ENCODE results near the gene GGN. TPM values are rescaled to one million over a fixed set of nuclear protein-coding genes. Genes with fewer than 3 reads are reported as not detected.
A peak's percentile ranks its signal among the peaks of the same experiment; 100 is the strongest.

The GGN gene
- total RNA-seq, 1 experiment from 2014 or later = 0.47 TPM

- ChIA-PET RAD21 (ENCODE audit: low non-redundant PET in 1 of 2, low total read pairs in 2 of 2, uncharacterized antibody in 2 of 2, unreplicated experiment in 2 of 2) (no interaction called here), POLR2A (interaction anchor here (0.6 kb wide), 1 partner anchor 15 kb away, joined by 3 read pairs; no protein-coding TSS in a partner anchor), CTCF (no interaction called here)
- no peaks in the 10 kb centered on the region for H3K9me3 ChIP-seq (ENCODE audit: control insufficient read depth in 1 of 2, insufficient read depth in 1 of 2, low read depth in 1 of 2, low read length in 2 of 2)
- H3K36me3 ChIP-seq (ENCODE audit: control insufficient read depth in 1 of 2, insufficient read depth in 2 of 2, low read length in 2 of 2) = no peaks in the 10 kb centered on the region
- TF ChIP-seq EZH2phosphoT487 (IDR thresholded peaks at IDR 0.05; ENCODE audit: borderline replicate concordance) (no peak), TCF7L2 (IDR thresholded peaks at IDR 0.05; ENCODE audit: borderline replicate concordance, extremely low read depth, insufficient read depth, insufficient read length) (peak; percentile 92), CBX3 (IDR thresholded peaks at IDR 0.05; ENCODE audit: low read depth) (no peak), POLR2A (IDR thresholded peaks at IDR 0.05; ENCODE audit: borderline replicate concordance, extremely low read depth, insufficient read depth, insufficient read length) (peak; percentile 30), EZH2 (IDR thresholded peaks at IDR 0.05) (no peak), ZBTB33 (IDR thresholded peaks at IDR 0.05; ENCODE audit: extremely low read depth, insufficient replicate concordance, low read length) (no peak)
- TF ChIP-seq, protein P1, sequence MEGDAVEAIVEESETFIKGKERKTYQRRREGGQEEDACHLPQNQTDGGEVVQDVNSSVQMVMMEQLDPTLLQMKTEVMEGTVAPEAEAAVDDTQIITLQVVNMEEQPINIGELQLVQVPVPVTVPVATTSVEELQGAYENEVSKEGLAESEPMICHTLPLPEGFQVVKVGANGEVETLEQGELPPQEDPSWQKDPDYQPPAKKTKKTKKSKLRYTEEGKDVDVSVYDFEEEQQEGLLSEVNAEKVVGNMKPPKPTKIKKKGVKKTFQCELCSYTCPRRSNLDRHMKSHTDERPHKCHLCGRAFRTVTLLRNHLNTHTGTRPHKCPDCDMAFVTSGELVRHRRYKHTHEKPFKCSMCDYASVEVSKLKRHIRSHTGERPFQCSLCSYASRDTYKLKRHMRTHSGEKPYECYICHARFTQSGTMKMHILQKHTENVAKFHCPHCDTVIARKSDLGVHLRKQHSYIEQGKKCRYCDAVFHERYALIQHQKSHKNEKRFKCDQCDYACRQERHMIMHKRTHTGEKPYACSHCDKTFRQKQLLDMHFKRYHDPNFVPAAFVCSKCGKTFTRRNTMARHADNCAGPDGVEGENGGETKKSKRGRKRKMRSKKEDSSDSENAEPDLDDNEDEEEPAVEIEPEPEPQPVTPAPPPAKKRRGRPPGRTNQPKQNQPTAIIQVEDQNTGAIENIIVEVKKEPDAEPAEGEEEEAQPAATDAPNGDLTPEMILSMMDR (IDR thresholded peaks at IDR 0.05 in 2 of 3, conservative IDR thresholded peaks at IDR 0.05 in 1 of 3; ENCODE audit: borderline replicate concordance in 1 of 3, insufficient read depth in 1 of 3, low read depth in 2 of 3, low read length in 2 of 3) = 0 out of 6 replicates have a peak, but pooled peaks of 1 of the 3 experiments have one; percentile 2
- TF ChIP-seq, protein P2, sequence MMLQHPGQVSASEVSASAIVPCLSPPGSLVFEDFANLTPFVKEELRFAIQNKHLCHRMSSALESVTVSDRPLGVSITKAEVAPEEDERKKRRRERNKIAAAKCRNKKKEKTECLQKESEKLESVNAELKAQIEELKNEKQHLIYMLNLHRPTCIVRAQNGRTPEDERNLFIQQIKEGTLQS (IDR thresholded peaks at IDR 0.05) = no peak
- no peaks in the 10 kb centered on the region for H3K79me2 ChIP-seq (ENCODE audit: insufficient read depth, low read length)
- intact Hi-C loops (cut with micrococcal nuclease) = no loop called here
- H3K4me1 ChIP-seq (ENCODE audit: control insufficient read depth in 1 of 2, insufficient read depth in 2 of 2, low read length in 2 of 2) = peaks cover 14 to 16% of the 10 kb centered on the region in 2 experiments; a peak in 3 of 4 replicates
- ATAC-seq = peak; percentile 93
- H3K27ac ChIP-seq (ENCODE audit: low read depth, low read length) = peak overlapping the region; percentile 21
- BruUV-seq (replicated peaks) = no TSS peak
- H3K9me2 ChIP-seq (ENCODE audit: insufficient read depth) = no peaks in the 10 kb centered on the region
- H3K4me2 ChIP-seq (ENCODE audit: low read length) = peak overlapping the region; percentile 94
- DNase-seq (ENCODE audit: low read depth, low spot score) = peak; percentile 66
- H3K9ac ChIP-seq (ENCODE audit: low read length) = peak overlapping the region; percentile 43
- peak overlapping the region; percentile 36 to 57 for H3K4me3 ChIP-seq (replicated peaks in 1 of 2; ENCODE audit: low read depth in 1 of 2, low read length in 2 of 2)
- H3K27me3 ChIP-seq (ENCODE audit: insufficient read depth, low read length) = no peaks in the 10 kb centered on the region
- peak overlapping the region; percentile 56 for H2AFZ ChIP-seq (ENCODE audit: low read depth, low read length, poor library complexity, severe bottlenecking)
- no peaks in the 10 kb centered on the region for H4K20me1 ChIP-seq (ENCODE audit: insufficient read depth)
These were observed 30.0 kb upstream of the GGN start for GRCh38 chr19:38417544-38418506.

All from HCT116 (cell line).